PC-3 (cell line): ENCODE data around the gene TMEM232.

ENCODE experiments used
- EZH2 ChIP-seq: fragments of 300-600 bp; sonication (generic); IDR thresholded peaks from one replicate; pipeline ENCODE4 v1.6.1; 2017; ENCODE audit warnings: antibody characterized with exemption, mild to moderate bottlenecking, low read length; ENCODE audit not compliant: unreplicated experiment
- EZH2phosphoT487 ChIP-seq: fragments of 300-600 bp; sonication (generic); IDR thresholded peaks from 2 replicates; pipeline ENCODE4 v1.6.1; 2018; ENCODE audit warnings: mild to moderate bottlenecking, antibody characterized with exemption, low read length, borderline replicate concordance
- TF ChIP-seq, protein P1 (sequence below): fragments of 300-600 bp; sonication (generic); conservative IDR thresholded peaks from 2 replicates; pipeline ENCODE4 v1.5.1; 2017; ENCODE audit warnings: antibody characterized with exemption, low read depth, mild to moderate bottlenecking, low read length

GRCh38 chr5:110458313-110458712, 268.2 kb downstream of the TMEM232 start:
- TF ChIP-seq, protein P1, sequence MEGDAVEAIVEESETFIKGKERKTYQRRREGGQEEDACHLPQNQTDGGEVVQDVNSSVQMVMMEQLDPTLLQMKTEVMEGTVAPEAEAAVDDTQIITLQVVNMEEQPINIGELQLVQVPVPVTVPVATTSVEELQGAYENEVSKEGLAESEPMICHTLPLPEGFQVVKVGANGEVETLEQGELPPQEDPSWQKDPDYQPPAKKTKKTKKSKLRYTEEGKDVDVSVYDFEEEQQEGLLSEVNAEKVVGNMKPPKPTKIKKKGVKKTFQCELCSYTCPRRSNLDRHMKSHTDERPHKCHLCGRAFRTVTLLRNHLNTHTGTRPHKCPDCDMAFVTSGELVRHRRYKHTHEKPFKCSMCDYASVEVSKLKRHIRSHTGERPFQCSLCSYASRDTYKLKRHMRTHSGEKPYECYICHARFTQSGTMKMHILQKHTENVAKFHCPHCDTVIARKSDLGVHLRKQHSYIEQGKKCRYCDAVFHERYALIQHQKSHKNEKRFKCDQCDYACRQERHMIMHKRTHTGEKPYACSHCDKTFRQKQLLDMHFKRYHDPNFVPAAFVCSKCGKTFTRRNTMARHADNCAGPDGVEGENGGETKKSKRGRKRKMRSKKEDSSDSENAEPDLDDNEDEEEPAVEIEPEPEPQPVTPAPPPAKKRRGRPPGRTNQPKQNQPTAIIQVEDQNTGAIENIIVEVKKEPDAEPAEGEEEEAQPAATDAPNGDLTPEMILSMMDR: no peak
- no peak for TF ChIP-seq EZH2
- TF ChIP-seq EZH2phosphoT487: no peak
